GM10248 (cell line): ENCODE results near the gene PSMB10.

Experiments
- CTCF ChIA-PET: fragments of 300-600 bp; sonication (Branson Sonifier 250); formaldehyde crosslinking; extraction: SDS; loops from one replicate; lab custom pipeline; 2021; ENCODE audit warnings: antibody characterized with exemption; lab: Yijun Ruan, JAX
- POLR2A ChIA-PET: fragments of 350-650 bp; sonication (Branson Sonifier 250); formaldehyde crosslinking; extraction: SDS; loops from one replicate; lab custom pipeline; 2020; ENCODE audit warnings: antibody characterized with exemption; lab: Yijun Ruan, JAX
- DNase-seq: peaks from one replicate; pipeline ENCODE4 v3.0.0; 2012; ENCODE audit errors: extremely low spot score
- CTCF ChIP-seq: IDR thresholded peaks from 2 replicates; pipeline ENCODE4 v1.5.1; 2012; ENCODE audit warnings: mild to moderate bottlenecking, low read depth; ENCODE audit errors: extremely low read depth, missing control alignments, control extremely low read depth

PSMB10 gene

GRCh38 chr16:67885545-67885944, 51.1 kb downstream of the PSMB10 start:
- TF ChIP-seq CTCF: no peak
- no peak for DNase-seq
- POLR2A ChIA-PET: no interaction called here
- CTCF ChIA-PET: interaction anchor here (0.9 to 5.7 kb wide), 10 partner anchors 7 to 364 kb away, joined by 3 to 72 read pairs (median 4); partner anchors contain the start of genes EDC4 and PSKH1

- ChIA-PET CTCF (interaction anchor here (0.9 to 5.7 kb wide), 23 partner anchors 8 to 345 kb away, joined by 3 to 72 read pairs (median 11); partner anchors contain the start of genes DDX28, DUS2, EDC4 and PSKH1), POLR2A (no interaction called here)
- DNase-seq: no peak
- TF ChIP-seq CTCF: no peak
Measured at GRCh38 chr16:67884684-67885083, 52.0 kb downstream of the PSMB10 start, which contains the start of gene NRN1L. TSS of gene NRN1L (plus strand) at chr16:67884885. CDS start at chr16:67884904, 19 bp downstream.
